ENCODE results near the gene GPR15. TPM values are rescaled to one million over a fixed set of nuclear protein-coding genes. Genes with fewer than 3 reads are reported as not detected.

The GPR15 gene
- total RNA-seq, 4 donors from 2014 or later = not detected

DNA sequence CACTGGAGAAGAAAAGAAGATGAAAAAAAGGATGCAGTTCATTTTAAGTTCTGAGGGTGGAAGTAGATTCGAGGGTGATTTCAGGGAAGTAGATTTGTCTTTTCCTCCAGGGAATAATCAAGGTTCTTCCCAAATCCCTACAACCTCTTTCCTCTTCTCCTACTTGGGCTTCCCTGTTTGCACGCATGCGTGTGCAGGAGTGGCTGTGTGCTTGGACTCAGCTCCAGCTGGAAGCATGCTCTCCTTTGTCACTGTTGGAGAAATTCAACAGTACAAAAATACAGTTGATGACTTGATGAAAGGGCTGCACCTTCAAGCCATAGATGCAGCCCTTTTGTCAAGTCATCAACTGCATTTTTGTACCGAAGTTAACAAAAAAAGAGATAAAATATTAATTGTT is 30.5 kb upstream of the GPR15 start:
- 54% methylated on average over 4 of the region's 4 CpGs for WGBS
- Histone ChIP-seq H3K9me3 (no peaks in the 10 kb centered on the region), H3K27me3 (no peaks in the 10 kb centered on the region), H3K36me3 (no peaks in the 10 kb centered on the region), H3K4me3 (no peak overlapping the region), H3K27ac (no peak overlapping the region), H3K4me1 (peaks cover 14% of the 10 kb centered on the region)
- no peak for TF ChIP-seq POLR2A (IDR thresholded peaks at IDR 0.05)
- no peak for TF ChIP-seq POLR2AphosphoS5 (IDR thresholded peaks at IDR 0.05)
- TF ChIP-seq, protein P1, sequence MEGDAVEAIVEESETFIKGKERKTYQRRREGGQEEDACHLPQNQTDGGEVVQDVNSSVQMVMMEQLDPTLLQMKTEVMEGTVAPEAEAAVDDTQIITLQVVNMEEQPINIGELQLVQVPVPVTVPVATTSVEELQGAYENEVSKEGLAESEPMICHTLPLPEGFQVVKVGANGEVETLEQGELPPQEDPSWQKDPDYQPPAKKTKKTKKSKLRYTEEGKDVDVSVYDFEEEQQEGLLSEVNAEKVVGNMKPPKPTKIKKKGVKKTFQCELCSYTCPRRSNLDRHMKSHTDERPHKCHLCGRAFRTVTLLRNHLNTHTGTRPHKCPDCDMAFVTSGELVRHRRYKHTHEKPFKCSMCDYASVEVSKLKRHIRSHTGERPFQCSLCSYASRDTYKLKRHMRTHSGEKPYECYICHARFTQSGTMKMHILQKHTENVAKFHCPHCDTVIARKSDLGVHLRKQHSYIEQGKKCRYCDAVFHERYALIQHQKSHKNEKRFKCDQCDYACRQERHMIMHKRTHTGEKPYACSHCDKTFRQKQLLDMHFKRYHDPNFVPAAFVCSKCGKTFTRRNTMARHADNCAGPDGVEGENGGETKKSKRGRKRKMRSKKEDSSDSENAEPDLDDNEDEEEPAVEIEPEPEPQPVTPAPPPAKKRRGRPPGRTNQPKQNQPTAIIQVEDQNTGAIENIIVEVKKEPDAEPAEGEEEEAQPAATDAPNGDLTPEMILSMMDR (IDR thresholded peaks at IDR 0.05) = no peak
- no peak for TF ChIP-seq EP300 (IDR thresholded peaks at IDR 0.05)
- no peak for DNase-seq (ENCODE audit: low spot score in 2 of 2)

DNA sequence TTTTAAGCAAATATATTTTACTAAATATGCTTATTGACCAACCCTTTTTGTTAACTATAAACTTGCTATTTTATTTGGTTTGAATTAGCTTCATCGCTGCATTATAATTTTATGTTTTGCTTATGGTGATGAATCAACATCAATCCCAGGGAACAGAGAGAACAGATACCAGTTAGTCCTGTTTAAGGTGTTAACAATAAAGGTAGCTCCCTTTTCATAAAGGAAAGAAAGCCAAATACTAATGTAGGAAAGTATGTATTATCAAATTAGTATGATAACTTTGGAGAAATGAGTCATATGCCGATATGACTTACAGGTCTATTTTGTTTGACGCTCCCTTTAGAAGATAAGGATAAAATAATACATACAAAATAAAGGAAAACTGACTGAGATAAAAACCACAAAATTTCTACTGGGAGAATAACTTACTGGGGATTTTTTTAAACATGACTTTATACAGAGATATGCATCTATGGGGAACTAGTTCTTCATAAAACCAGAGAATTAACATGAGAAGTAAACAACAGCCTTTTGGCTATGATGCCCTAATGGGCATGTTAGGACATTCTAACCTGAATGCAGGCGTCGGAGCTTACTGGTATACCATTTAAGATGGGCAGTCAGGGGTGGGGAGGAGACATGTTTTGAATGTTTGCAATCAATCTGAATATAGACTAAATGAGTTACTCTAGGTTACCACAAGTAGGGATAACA is 29.8 kb upstream of the GPR15 start:
- Histone ChIP-seq H3K36me3 (peaks cover 3% of the 10 kb centered on the region), H3K9me3 (no peaks in the 10 kb centered on the region), H3K4me3 (no peak overlapping the region), H3K4me1 (peaks cover 14% of the 10 kb centered on the region), H3K27ac (no peak overlapping the region), H3K27me3 (no peaks in the 10 kb centered on the region)
- TF ChIP-seq, protein P1 (IDR thresholded peaks at IDR 0.05) = no peak
- TF ChIP-seq POLR2AphosphoS5 (IDR thresholded peaks at IDR 0.05) = no peak
- TF ChIP-seq EP300 (IDR thresholded peaks at IDR 0.05) = no peak
- no peak for TF ChIP-seq POLR2A (IDR thresholded peaks at IDR 0.05)
- no peak for DNase-seq (ENCODE audit: low spot score in 2 of 2)
- 51% methylated on average over 5 of the region's 5 CpGs for WGBS

DNA sequence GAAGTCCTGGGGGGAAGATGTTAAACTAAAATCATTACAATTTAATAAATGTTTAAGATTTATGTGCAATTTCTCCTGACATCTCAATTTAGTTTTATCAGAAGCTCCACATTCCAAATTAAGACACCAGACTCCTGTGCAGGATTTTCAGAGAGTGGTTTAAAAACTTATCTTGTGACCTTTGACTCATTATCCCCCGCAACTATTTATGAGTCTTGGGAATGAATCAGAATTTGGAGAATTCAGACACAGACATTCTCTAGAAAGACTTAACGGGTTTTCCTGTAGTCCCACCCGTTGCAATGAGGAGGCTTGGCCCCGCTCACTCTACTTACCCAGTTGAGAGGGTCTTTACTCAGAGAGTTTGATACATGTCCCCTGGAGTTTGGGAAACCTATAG is 27.2 kb upstream of the GPR15 start:
- Histone ChIP-seq H3K4me1 (peaks cover 14% of the 10 kb centered on the region), H3K27me3 (no peaks in the 10 kb centered on the region), H3K36me3 (peaks cover 3% of the 10 kb centered on the region), H3K4me3 (no peak overlapping the region), H3K27ac (no peak overlapping the region), H3K9me3 (no peaks in the 10 kb centered on the region)
- no peak for DNase-seq (ENCODE audit: low spot score in 2 of 2)
- 60% methylated on average over 4 of the region's 4 CpGs for WGBS
- no peak for TF ChIP-seq POLR2A (IDR thresholded peaks at IDR 0.05)

DNA sequence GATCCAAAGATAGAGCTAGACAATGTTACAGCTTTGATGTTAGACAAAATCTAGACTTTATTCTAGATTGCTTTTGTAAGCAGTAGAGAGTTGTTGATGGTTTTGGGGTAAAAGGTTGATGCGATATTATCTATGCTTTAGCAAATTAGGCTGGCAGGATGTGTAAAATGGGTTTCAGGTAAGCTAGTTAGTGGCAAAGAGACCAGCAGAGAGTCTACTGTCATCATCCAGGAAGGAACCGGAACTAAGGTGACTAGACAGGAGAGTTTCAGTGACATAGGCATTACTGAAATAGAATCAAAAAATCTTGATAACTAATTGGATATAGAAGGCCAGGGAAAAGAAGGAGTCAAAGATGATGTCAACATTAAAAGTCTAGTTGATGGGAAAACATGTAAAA is 23.2 kb upstream of the GPR15 start:
- TF ChIP-seq, protein P1 (IDR thresholded peaks at IDR 0.05) = no peak
- Histone ChIP-seq H3K27ac (no peak overlapping the region), H3K4me1 (peaks cover 6% of the 10 kb centered on the region), H3K36me3 (peaks cover 7% of the 10 kb centered on the region), H3K27me3 (no peaks in the 10 kb centered on the region), H3K9me3 (no peaks in the 10 kb centered on the region), H3K4me3 (no peak overlapping the region)
- DNase-seq (ENCODE audit: low spot score in 2 of 2) = no peak
- WGBS = 99% methylated on average over 2 of the region's 2 CpGs

DNA sequence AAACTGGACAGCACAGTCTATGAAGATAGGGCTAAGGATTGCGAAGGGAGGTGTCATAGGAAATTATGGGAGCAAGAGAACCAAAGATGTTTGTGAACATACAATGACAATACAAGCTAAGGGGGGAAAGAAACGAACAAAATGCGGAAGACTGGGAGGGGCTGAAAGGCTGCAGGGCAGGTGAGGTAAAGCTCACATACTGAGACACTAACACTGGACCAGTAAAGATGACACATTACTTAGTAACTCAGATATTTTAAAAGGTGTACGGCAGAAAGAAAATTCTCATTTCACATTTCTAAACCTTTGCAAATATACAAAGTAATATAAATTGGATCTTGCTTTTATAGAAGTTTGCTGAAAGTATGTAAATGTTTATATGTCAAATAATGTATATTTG is 19.2 kb upstream of the GPR15 start:
- Histone ChIP-seq H3K4me1 (peaks cover 6% of the 10 kb centered on the region), H3K9me3 (no peaks in the 10 kb centered on the region), H3K4me3 (no peak overlapping the region), H3K36me3 (peaks cover 17% of the 10 kb centered on the region), H3K27ac (peak overlapping the region; percentile 11), H3K27me3 (no peaks in the 10 kb centered on the region)
- no peak for TF ChIP-seq POLR2AphosphoS5 (IDR thresholded peaks at IDR 0.05)
- TF ChIP-seq EP300 (IDR thresholded peaks at IDR 0.05) = no peak
- TF ChIP-seq, protein P1 (IDR thresholded peaks at IDR 0.05) = no peak
- no peak for TF ChIP-seq POLR2A (IDR thresholded peaks at IDR 0.05)
- 77% methylated on average over 4 of the region's 4 CpGs for WGBS
- DNase-seq (ENCODE audit: low spot score in 2 of 2) = no peak

DNA sequence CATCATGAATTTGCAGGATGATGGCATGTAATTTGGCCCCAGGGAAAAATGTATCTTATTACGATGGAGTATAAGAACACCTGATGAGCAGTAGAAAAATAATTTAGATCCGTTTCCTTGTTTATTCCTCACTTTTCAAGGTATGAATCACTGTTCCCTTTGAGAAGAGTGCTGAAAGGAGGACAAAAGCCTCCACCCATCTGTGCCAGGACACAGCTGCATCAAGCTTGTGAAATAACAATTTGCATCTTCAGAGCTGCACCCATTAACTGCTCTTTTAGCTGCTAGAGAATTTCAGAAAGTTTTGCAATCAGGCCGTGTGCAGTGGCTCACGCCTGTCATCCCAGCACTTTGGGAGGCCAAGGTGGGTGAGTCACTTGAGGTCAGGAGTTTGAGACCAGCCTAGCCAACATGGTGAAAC is 18.7 kb upstream of the GPR15 start:
- Histone ChIP-seq H3K36me3 (peaks cover 17% of the 10 kb centered on the region), H3K27ac (peak overlapping the region; percentile 11), H3K27me3 (no peaks in the 10 kb centered on the region), H3K4me3 (no peak overlapping the region), H3K9me3 (no peaks in the 10 kb centered on the region), H3K4me1 (peaks cover 6% of the 10 kb centered on the region)
- 44% methylated on average over 4 of the region's 4 CpGs for WGBS
- TF ChIP-seq, protein P1 (IDR thresholded peaks at IDR 0.05) = no peak
- TF ChIP-seq POLR2AphosphoS5 (IDR thresholded peaks at IDR 0.05) = peak in 1 of 3 donors; percentile 70
- no peak for DNase-seq (ENCODE audit: low spot score in 2 of 2)
